GM10248 (cell line): ENCODE results near the gene STUB1.

ENCODE experiments used
- CTCF ChIA-PET: fragments of 300-600 bp; sonication (Branson Sonifier 250); formaldehyde crosslinking; extraction: SDS; loops from one replicate; lab custom pipeline; 2021; ENCODE audit warnings: antibody characterized with exemption; lab: Yijun Ruan, JAX
- POLR2A ChIA-PET: fragments of 350-650 bp; sonication (Branson Sonifier 250); formaldehyde crosslinking; extraction: SDS; loops from one replicate; lab custom pipeline; 2020; ENCODE audit warnings: antibody characterized with exemption; lab: Yijun Ruan, JAX
- DNase-seq: peaks from one replicate; pipeline ENCODE4 v3.0.0; 2012; ENCODE audit errors: extremely low spot score
- CTCF ChIP-seq: IDR thresholded peaks from 2 replicates; pipeline ENCODE4 v1.5.1; 2012; ENCODE audit warnings: mild to moderate bottlenecking, low read depth; ENCODE audit errors: extremely low read depth, missing control alignments, control extremely low read depth

STUB1 gene

GRCh38 chr16:634051-634670 lies 46.0 kb upstream of the STUB1 start:
- no peak for TF ChIP-seq CTCF
- CTCF ChIA-PET, result no interaction called here
- POLR2A ChIA-PET, result no interaction called here
- no peak for DNase-seq

DNA sequence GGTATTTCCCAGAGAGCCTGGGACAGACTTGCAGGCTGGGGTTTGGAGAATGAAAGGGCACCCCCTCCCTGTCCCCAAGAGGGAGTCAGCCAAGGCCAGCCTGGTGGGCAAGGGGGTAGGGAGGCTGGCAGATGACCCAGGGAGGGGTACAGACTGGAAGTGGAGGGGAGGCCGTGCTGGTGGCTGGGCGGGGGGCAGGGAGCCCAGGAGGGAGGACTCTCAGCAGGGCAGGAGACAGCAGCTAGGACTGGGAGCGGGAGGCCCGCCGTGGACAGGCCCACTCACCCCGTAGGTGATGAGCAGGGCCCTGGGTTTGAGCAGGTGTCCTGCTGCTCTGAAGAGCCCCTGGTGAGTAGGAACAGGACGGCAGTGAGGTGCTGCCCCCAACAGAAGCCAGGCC lies 45.2 kb upstream of the STUB1 start:
- POLR2A ChIA-PET, result no interaction called here
- CTCF ChIA-PET, result no interaction called here
- no peak for DNase-seq
- no peak for TF ChIP-seq CTCF

DNA sequence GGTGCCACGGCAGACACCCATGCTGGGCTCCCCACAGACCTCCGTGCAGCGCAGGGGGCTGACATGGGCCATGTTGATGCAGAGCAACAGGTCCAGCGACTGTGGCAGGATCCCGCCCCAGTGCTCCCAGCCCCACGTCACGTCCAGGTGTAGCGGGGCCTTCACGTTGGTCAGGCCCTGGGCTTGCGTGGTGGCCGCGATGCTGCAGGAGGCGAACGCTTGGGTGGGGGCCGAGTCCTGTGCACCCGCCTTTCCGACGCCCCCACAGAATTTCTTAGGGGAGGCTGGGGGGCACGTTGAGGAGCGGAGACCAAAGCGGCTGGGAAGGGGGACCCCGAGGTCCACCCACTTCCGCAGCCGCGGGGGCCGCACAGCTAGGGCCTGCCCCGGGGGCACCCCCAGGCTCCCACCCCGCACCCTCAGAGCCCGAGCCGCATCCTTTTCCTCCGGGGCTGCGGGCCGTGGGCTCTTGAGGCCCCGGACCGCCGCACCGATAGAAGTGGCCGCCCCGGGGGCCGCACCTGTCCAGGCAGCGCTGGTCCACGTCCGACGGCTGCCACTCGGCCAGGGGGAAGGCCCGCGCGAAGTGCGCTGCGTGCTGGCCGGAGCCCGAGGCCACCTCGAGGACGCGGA lies 44.5 kb upstream of the STUB1 start:
- POLR2A ChIA-PET, result interaction anchor here (0.7 kb wide), 1 partner anchor 15 kb away, joined by 4 read pairs; no protein-coding TSS in a partner anchor
- TF ChIP-seq CTCF, result no peak
- no peak for DNase-seq
- CTCF ChIA-PET, result interaction anchor here (1.1 to 2.5 kb wide), 2 partner anchors 13 to 26 kb away, joined by 3 to 13 read pairs; partner anchors contain the start of gene WDR90

GRCh38 chr16:636206-637080 lies 43.8 kb upstream of the STUB1 start, which contains the start of gene METTL26:
TSS of gene METTL26 (minus strand) at chr16:636305. CDS start at chr16:636290, 15 bp downstream.
- ChIA-PET POLR2A (interaction anchor here (0.7 kb wide), 1 partner anchor 15 kb away, joined by 4 read pairs; no protein-coding TSS in a partner anchor), CTCF (interaction anchor here (0.6 to 2.5 kb wide), 4 partner anchors 9 to 1069 kb away, joined by 3 to 13 read pairs (median 4); partner anchors contain the start of genes MAPK8IP3 and WDR90)
- peak; percentile 96 for DNase-seq
- TF ChIP-seq CTCF, result no peak

DNA sequence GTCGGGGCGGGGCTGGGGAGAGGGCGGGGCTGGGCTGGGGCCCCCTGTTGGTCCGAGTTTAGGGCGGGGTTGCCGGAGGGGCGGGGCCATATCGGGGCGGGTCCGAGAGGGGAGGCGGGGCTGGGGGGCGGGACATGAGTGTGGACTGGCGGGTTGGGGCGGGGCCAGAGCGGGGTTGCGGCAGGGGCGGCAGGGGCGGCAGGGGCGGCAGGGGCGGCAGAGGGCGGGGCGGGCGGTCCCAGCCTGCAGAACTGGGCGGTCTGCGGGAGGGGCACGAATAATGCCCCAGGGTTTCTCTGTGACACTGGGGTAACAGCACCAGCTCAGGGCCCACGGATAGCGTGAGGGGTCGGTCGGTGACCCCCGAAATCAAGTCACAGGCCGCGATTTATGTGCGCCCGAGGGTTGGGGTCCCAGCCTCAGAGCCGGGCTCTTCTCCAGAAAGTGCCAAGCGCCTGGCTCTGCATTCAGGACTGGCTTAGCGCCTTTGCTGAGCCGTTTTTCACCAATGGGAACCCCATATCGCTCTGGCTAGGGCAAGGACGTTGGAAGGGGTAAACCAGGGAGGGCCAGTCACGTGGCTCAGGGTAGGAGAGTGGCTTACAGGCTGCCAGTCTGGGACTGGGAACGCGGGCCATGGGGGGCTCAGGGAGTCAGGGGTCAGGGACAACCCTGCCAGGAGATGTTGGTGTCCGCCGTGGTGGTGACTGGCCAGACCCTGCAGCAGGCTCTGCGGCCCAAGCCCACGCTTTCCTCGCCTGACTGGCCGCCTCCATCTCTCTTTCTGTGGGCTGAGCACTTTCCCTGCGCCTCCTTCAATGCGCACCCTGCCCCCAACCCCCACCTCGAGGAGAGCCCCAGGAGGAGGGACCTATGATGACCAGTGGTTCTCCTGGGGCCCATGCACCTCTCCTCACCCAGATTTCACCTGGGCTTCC lies 42.9 kb upstream of the STUB1 start:
- no peak for TF ChIP-seq CTCF
- POLR2A ChIA-PET, result no interaction called here
- peak; percentile 100 for DNase-seq
- CTCF ChIA-PET, result interaction anchor here (0.6 to 2.5 kb wide), 3 partner anchors 10 to 1068 kb away, joined by 4 to 13 read pairs (median 4); partner anchors contain the start of genes MAPK8IP3 and WDR90
